Muscle layer of duodenum (tissue), 2 donors: ENCODE measurements around the gene ANTXR2.

Source experiments
- H3K27ac ChIP-seq: one replicate; pipeline ENCODE4 v1.7.0; 2013; ENCODE audit warnings: mild to moderate bottlenecking, low read length
- H3K27me3 ChIP-seq: one replicate; pipeline ENCODE4 v1.7.0; 2013; ENCODE audit warnings: low read depth, mild to moderate bottlenecking, control low read depth, low read length
- H3K36me3 ChIP-seq, 2 donors: one replicate each; pipeline ENCODE4 v1.7.0; 2013; ENCODE audit warnings: low read length in 2 of 2, control low read depth in 1 of 2, mild to moderate bottlenecking in 1 of 2; ENCODE audit not compliant: insufficient read depth in 2 of 2, control insufficient read depth in 1 of 2
- H3K4me1 ChIP-seq, 2 donors: one replicate each; pipeline ENCODE4 v1.7.0; 2013; ENCODE audit warnings: low read length in 2 of 2, mild to moderate bottlenecking in 2 of 2, control low read depth in 1 of 2, moderate library complexity in 1 of 2; ENCODE audit not compliant: insufficient read depth in 2 of 2, control insufficient read depth in 1 of 2
- H3K4me3 ChIP-seq, 2 donors: one replicate each; pipeline ENCODE4 v1.7.0; 2013; ENCODE audit warnings: low read length in 2 of 2, low read depth in 1 of 2, mild to moderate bottlenecking in 1 of 2
- H3K9me3 ChIP-seq, 2 donors: one replicate each; pipeline ENCODE4 v1.7.0; 2013; ENCODE audit warnings: low read length in 2 of 2, control low read depth in 1 of 2, mild to moderate bottlenecking in 1 of 2; ENCODE audit not compliant: control insufficient read depth in 1 of 2
- donor health status: healthy.

The ANTXR2 gene

DNA sequence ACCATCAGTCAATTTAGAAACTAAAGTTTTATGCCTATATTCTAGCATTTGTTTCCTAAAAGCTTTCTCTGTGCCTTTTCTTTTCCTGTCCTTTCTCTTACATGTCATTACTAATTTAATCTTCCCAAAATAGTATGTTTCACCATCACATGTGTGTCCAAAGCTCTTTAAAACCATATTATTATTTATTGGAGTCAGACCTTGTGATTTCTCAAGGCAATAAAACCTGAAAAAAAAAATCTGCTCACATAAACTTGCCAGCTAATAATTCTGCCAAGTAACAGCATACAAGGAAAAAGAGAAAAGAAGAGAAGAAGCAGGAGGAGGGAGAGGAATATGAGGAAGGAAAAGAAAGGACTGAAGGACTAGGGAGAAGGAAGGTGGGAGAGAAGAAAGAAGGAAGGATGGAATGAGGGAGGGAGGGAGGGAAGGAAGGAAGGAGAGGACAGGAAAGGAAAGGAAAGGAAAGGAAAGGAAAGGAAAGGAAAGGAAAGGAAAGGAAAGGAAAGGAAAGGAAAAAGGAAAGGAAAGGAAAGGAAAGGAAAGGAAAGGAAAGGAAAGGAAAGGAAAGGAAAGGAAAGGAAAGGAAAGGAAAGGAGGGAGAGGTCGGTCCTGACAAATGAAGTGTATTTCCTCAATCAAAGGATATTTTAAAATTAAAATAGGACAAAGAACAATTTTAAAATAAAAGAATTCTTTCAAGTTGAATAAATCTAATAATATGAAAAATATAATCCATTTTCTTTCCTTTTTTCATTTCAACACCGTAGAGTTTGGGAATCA is 57.4 kb downstream of the ANTXR2 start:
- Histone ChIP-seq H3K9me3 (no peaks in the 10 kb centered on the region), H3K4me3 (no peak overlapping the region), H3K36me3 (peaks cover 3 to 32% of the 10 kb centered on the region in 2 donors), H3K4me1 (peaks cover 8 to 33% of the 10 kb centered on the region in 2 donors), H3K27me3 (no peaks in the 10 kb centered on the region), H3K27ac (no peak overlapping the region)

DNA sequence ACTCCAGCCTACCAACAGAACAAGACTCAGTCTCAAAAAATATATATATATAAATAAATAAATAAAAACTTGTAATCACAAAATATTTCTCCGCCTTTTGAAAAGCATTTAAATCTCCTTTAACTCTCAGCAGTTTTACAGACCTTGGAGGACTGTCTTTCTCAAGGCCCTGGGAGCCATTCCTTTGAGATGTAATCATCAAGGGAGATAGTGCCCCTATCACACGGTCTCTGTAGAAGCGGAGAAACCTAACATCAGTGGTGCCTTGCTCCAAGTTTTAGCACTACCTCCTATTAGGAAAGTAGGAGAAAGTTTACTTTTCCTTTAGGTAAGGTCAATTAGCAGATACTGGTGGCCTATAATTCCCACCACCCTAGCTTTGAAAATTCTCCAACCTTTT is 58.5 kb downstream of the ANTXR2 start:
- H3K27ac ChIP-seq: no peak overlapping the region
- no peaks in the 10 kb centered on the region for H3K27me3 ChIP-seq
- H3K4me1 ChIP-seq: peaks cover 8 to 33% of the 10 kb centered on the region in 2 donors
- H3K36me3 ChIP-seq: peaks cover 3 to 25% of the 10 kb centered on the region in 2 donors
- H3K4me3 ChIP-seq: no peak overlapping the region
- no peaks in the 10 kb centered on the region for H3K9me3 ChIP-seq

DNA sequence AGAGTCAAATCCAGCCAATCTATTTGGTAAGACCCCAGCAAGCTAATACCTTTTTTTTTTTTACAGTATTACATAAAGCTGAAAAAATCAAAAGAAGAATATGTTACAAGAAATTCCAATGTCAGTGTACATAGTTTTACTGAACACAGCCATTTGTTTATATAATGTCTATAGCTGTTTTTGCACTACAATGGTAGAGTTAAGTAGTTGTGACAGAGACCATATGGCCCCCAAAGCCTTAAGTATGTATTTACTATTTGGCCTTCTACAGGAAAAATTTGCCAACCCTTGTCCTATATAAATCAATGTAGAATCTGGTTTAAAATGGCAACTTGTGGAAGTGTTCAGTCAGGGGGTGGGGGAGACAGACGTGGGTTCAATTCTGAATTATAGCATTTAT is 60.7 kb downstream of the ANTXR2 start:
- Histone ChIP-seq H3K9me3 (no peaks in the 10 kb centered on the region), H3K27ac (peak overlapping the region; percentile 14), H3K4me3 (no peak overlapping the region), H3K4me1 (peaks cover 5 to 36% of the 10 kb centered on the region in 2 donors), H3K27me3 (no peaks in the 10 kb centered on the region), H3K36me3 (peaks cover 6 to 30% of the 10 kb centered on the region in 2 donors)

DNA sequence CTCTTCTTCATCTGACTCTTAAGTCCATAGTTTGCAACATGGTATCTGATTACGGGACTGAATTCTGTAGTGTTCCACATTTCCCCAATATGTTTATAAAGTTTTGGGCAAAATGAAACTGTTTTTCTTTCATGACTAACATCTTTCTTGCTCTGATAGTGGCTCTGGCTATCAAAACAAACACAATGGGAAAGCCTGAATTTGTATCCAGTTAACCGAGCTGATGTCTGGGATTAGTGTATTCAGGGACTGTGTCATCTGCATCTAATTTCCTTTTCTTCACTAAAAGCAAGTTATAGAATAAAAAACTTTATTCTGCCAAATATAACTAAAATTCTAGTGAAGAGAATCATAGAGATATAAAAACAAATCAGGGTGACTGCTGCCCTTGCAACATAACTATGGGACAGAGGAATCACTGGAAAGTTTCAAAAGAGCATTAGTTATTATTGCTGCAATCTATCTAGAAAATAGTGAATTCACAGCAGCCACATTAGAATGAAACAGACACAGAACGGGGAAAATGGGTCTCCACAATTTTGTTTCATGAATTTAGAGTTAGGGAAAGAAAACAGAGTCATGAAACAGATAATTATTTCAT is 61.3 kb downstream of the ANTXR2 start:
- H3K4me3 ChIP-seq: no peak overlapping the region
- peak overlapping the region; percentile 14 for H3K27ac ChIP-seq
- no peaks in the 10 kb centered on the region for H3K27me3 ChIP-seq
- H3K4me1 ChIP-seq: peaks cover 0 to 34% of the 10 kb centered on the region in 2 donors
- no peaks in the 10 kb centered on the region for H3K9me3 ChIP-seq
- H3K36me3 ChIP-seq: peaks cover 6 to 30% of the 10 kb centered on the region in 2 donors

DNA sequence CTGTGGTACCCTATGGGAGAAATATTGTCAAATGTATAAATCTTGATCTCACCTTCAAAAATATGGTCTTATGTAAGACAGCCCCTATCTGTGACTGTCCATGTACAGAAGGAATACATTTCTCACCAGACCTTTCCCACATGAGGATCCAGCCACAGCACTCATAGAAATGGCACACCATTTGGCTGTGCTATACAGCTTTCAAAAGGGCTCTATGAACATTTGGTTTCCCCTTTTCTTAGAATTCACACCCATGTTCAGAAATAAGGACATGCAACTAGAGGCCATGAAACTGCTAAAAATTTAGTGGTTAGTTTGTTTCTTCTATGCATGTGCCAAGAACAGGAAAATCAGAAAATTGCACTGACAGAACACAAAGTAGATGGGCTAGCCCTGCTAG is 62.7 kb downstream of the ANTXR2 start:
- Histone ChIP-seq H3K4me3 (no peak overlapping the region), H3K9me3 (no peaks in the 10 kb centered on the region), H3K27ac (no peak overlapping the region), H3K4me1 (peaks cover 0 to 27% of the 10 kb centered on the region in 2 donors), H3K27me3 (no peaks in the 10 kb centered on the region), H3K36me3 (peaks cover 12 to 28% of the 10 kb centered on the region in 2 donors)

DNA sequence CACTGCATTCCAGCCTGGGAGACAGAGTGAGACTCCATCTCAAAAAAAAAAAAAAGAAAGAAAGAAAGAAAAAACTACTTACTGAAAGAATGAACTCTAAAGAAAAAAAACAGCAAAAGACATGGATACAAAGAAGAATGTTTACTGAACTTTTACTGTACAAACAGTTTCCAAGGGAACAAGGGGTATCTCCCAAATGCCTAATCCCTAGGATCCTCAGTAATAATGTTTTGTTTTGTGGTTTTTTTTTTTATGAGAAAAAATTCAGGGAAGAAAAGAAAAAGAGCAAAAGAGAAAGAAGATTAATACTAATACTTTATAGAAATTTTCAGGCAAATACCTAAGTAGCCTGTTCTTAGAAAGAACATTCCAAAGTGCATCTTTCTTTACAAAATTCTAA is 63.2 kb downstream of the ANTXR2 start:
- Histone ChIP-seq H3K27me3 (no peaks in the 10 kb centered on the region), H3K9me3 (peaks cover under 1 to 1% of the 10 kb centered on the region in 2 donors), H3K27ac (no peak overlapping the region), H3K36me3 (peaks cover 12 to 31% of the 10 kb centered on the region in 2 donors), H3K4me3 (no peak overlapping the region), H3K4me1 (peaks cover 0 to 24% of the 10 kb centered on the region in 2 donors)

DNA sequence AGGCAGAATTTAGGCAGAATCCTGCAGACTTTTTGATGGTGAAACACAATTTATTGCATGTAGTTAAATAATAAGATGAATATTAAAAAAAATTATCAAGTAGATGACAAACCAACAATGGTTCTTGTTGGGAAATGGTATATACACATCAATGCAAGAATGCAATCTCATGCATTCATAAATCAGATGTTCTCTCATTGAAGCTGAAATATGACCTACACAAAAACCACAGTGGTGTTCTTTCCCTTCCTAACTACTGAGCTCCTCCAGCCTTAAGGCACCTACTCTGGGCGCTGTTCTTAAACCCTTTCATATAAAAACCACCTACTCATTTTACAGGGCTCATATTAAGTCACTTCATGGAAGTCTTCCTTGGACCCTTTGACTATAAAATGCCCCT is 64.1 kb downstream of the ANTXR2 start:
- peaks cover 12 to 38% of the 10 kb centered on the region in 2 donors for H3K36me3 ChIP-seq
- no peak overlapping the region for H3K27ac ChIP-seq
- peaks cover 0 to 24% of the 10 kb centered on the region in 2 donors for H3K4me1 ChIP-seq
- peaks cover 7 to 9% of the 10 kb centered on the region in 2 donors for H3K9me3 ChIP-seq
- H3K27me3 ChIP-seq: no peaks in the 10 kb centered on the region
- H3K4me3 ChIP-seq: no peak overlapping the region

DNA sequence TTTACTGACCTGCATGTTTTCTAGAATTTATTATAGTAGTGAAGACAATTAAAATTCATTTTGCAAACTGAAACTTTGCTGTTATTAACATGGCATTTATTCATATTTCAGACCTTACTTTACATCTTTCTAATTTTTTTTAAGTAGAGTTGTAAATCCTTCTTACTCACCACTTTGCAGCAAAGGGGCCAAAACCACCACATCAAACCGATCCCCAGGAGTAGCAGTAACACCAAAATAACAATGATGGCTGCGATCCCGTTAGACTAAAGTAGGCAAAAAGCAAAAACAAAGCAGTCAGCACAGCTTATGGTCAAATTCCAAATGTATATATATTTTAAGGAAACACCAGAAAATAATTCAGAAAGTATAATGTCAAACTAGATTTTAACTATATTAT is 64.7 kb downstream of the ANTXR2 start:
- Histone ChIP-seq H3K27ac (no peak overlapping the region), H3K4me3 (no peak overlapping the region), H3K27me3 (no peaks in the 10 kb centered on the region), H3K9me3 (peaks cover 7 to 12% of the 10 kb centered on the region in 2 donors), H3K4me1 (peaks cover 0 to 24% of the 10 kb centered on the region in 2 donors), H3K36me3 (peaks cover 12 to 36% of the 10 kb centered on the region in 2 donors)

DNA sequence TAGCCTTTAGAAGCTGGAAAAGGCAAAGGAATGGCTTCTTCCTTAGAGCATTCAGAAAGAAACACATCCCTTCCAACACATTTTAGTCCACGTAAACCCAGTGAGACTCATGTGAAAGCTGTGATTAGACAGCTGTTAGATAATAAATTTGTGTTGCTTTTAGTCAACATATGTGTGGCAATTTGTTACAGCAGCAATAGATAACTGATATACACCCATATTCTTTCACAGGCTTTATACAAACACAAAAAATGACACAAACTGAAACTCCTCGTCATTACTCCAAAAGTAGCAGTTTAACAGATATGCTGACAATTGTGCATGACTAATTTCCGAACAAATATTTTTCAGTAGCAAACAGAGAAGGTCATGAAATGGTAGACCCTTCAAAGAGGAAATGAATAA is 65.3 kb downstream of the ANTXR2 start:
- H3K27ac ChIP-seq: no peak overlapping the region
- no peaks in the 10 kb centered on the region for H3K27me3 ChIP-seq
- H3K4me1 ChIP-seq: peaks cover 0 to 21% of the 10 kb centered on the region in 2 donors
- H3K9me3 ChIP-seq: peaks cover 7 to 12% of the 10 kb centered on the region in 2 donors
- peaks cover 10 to 31% of the 10 kb centered on the region in 2 donors for H3K36me3 ChIP-seq
- H3K4me3 ChIP-seq: no peak overlapping the region

DNA sequence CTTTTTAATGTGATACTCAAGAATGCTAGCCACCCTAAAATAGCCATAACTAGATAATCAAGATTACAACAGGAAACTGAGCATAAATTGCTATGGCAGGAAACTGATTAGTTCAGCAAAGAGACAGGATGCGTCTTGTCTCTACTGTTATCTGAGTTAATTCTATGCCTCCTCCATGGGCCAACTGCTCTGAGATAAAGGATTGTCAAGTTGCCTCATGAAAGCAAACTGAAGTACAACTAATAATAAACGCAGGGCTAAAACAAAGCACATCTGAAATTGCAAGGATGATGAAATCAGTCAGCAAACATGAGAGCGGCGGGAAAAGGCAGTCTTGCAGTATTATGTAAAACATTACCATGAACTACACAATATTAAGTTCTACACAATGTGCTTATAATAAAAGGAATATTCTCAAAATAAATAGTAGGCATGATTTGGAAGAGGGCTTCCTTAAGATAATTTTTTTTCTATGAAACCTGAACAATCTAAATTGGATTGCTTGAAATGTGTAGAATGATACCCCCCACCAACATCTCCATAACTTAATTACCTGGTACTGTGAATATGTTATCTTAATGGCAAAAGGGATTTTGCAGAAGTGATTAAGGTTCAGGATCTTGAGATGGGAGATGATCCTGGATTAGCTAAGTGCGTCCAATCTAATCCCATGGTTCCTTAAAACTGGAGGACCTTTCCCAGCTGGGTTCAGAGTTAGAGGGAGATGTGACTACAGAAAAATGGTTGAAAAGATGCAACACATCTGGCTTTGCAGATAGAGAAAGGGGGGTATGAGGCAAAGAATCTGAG is 65.9 kb downstream of the ANTXR2 start:
- Histone ChIP-seq H3K36me3 (peaks cover 9 to 31% of the 10 kb centered on the region in 2 donors), H3K9me3 (peaks cover 7 to 12% of the 10 kb centered on the region in 2 donors), H3K27ac (no peak overlapping the region), H3K4me1 (peaks cover 0 to 15% of the 10 kb centered on the region in 2 donors), H3K4me3 (no peak overlapping the region), H3K27me3 (no peaks in the 10 kb centered on the region)

DNA sequence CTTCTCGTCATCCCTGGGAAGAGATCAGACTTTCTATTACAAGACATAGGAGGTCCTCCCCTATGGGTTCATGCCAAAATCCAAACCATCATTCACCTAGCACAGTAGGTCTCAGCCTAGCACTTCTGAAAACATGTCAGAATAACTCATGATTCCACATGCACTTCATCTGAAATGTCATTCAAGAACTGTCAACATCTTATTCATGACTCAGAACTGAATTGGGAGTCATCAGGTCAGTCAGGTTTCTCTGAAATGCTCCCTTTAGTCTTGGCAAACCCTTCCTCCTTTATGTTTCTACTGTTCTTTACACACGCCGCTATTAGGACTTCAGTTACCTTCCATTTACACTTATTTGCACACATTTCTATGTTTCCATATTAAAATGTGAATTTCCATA is 67.2 kb downstream of the ANTXR2 start:
- peaks cover 0 to 7% of the 10 kb centered on the region in 2 donors for H3K4me1 ChIP-seq
- peaks cover 9 to 31% of the 10 kb centered on the region in 2 donors for H3K36me3 ChIP-seq
- H3K9me3 ChIP-seq: peaks cover 7 to 12% of the 10 kb centered on the region in 2 donors
- H3K27me3 ChIP-seq: no peaks in the 10 kb centered on the region
- H3K4me3 ChIP-seq: no peak overlapping the region
- no peak overlapping the region for H3K27ac ChIP-seq
